ENCODE measurements around the gene C2orf92. TPM values are rescaled to one million over a fixed set of nuclear protein-coding genes. Genes with fewer than 3 reads are reported as not detected.
"Not testable (repeated sequence)": the region's sequence is repeated elsewhere in the genome, so short reads cannot be mapped to it uniquely, and the experiment has no call there.

Gene C2orf92
- total RNA-seq, 1 donor from 2014 or later: 1.7 TPM

GRCh38 chr2:97695744-97696143, 26.2 kb downstream of the C2orf92 start:
- no peak for ATAC-seq

GRCh38 chr2:97697252-97698235, 28.0 kb downstream of the C2orf92 start:
- ATAC-seq: peak; percentile 93

DNA sequence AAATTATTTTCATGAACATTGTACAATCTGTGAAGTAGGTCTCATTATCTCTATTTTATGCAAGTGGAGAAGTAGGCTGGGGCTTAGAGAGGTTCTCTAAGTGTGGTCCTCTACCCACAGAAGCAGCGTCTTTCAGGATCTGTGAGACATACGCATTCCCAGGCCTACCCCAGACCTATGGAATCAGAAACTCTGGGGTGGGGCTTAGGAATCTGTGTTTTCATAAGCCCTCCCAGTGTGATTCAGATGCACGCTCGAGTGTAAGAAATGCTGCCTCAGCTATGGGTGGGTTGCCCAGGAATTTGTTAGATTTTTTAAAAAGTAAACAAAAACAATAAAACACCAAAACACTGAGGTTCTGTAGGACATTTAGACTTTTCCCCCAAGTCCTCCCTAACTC, 29.0 kb downstream of the C2orf92 start:
- no peak for ATAC-seq

DNA sequence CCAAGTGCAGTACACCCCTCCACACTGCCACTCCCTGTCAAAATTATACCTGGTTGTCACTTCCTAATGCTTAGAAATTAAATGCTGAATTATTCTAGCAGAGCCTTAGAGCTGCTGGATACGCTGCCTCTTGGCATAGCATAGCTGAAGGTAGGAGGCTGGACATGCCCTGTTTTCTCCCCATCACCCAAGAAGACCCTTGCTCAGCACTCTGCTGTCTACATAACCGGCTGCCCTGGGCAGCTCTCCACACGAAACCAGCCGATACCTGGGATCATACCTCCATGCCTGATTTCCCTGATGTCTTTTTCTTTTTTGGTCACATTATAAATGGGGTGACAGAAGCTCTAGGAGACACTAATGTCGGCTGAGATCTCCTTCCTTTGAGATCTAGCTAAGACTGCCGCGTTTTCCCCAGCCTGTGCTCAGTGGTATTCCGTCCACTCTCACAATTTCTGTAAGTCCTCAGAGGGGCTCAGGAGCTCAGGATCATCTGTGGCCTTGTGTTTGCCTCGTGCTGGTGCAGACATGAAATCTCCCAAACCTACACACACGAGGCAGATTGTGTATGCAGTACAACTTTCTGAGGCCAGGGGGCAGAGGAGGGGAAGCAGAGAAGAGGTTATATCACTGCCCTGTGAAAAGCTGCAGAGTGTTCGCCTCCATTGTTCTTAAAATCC, 30.4 kb downstream of the C2orf92 start:
- ATAC-seq: peak; percentile 76

GRCh38 chr2:97701186-97701585, 31.7 kb downstream of the C2orf92 start:
- no peak for ATAC-seq

GRCh38 chr2:97701851-97702465, 32.4 kb downstream of the C2orf92 start:
- ATAC-seq: no peak

GRCh38 chr2:97702731-97703470, 33.4 kb downstream of the C2orf92 start:
- ATAC-seq: no peak

- ATAC-seq: no peak
Observed at GRCh38 chr2:97703741-97704140, 34.2 kb downstream of the C2orf92 start.

DNA sequence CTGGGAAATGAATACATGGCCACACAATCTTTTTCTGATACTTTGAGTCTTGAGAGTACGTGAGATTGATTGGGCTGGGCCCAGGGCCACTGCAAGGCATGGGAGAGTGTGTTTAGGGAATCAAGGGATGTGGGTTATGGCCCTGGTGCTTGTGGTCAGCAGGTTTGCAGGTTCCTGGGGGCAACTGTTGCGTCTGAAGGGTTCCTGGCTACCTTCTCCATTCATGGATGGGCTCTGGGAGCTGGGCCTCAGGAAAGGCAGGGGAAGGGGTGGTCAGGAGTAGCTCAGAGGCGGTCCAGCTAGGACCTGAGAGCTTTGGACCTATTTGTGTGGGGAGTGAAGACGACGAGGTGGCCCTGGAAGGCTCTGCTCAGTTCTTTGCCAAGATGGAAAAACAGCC, 35.5 kb downstream of the C2orf92 start:
- ATAC-seq: no peak

DNA sequence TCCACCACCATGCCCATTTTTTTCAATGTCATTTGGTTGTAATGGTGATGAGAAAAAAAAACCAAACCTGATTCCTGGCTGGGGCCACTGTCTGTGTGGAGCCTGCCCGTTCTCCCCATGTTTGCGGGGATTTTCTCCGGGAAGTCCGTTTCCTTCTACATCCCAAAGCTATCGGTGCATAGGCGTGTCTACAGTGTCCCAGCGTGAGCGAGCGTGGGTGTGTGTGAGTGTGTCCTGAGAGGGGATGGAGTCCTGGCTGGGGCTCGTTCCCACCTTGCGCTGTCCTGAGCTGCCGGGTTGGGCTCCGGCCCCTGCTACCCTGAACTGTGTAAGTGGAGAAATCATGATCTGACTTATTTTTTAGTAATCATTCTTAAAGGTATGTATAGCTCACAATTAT, 36.6 kb downstream of the C2orf92 start:
- ATAC-seq: no peak

DNA sequence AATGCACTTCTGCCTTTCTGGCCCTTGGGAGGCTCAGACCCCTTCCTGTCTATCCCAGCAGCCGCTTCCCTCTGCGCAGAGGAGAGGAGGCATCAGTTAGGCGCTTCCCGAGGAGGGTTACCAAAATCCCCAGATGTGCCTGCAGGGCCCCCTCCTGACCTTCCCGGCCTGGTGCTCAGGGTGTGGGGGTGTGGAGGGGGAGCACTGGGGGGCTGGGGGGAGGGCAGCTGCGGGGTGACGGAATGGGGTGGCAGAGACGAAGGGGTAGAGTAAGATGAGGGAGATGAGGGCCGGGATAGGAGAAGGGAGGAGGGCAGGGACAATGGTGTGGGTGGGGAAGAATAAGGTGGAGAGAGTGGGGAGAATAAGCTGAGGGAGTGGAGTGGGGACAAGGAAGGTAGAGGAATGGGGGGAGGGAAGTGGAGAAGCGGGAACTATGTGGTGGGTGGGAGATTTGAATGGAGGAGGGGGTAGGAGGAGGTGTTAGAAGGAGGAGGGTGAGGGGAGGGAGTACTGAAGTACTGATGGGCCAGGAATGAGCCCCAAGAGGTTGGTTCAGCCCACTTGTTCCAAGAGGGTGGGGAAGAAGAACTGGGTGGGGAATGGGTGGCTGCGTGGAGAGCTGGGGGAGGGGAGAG, 37.3 kb downstream of the C2orf92 start:
- no peak for ATAC-seq

GRCh38 chr2:97707362-97708047, 38.0 kb downstream of the C2orf92 start:
- ATAC-seq: no peak

DNA sequence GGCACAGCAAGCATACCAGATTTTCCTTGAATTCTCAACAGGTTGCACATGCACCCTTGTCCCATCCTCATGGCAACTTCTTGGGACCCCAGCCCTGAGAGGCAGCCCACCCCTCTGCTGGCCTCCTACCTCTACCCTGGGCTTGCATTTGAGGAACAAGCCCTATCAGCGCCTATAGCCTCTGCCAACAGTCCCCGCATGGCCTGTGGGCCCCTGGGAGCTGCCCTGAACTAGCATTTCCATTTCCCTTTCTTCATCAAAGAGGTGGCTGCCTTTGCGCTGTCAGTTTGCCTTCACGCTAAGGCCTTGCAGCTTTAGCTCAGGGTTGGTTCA, 38.5 kb downstream of the C2orf92 start:
- ATAC-seq: peak; percentile 25

DNA sequence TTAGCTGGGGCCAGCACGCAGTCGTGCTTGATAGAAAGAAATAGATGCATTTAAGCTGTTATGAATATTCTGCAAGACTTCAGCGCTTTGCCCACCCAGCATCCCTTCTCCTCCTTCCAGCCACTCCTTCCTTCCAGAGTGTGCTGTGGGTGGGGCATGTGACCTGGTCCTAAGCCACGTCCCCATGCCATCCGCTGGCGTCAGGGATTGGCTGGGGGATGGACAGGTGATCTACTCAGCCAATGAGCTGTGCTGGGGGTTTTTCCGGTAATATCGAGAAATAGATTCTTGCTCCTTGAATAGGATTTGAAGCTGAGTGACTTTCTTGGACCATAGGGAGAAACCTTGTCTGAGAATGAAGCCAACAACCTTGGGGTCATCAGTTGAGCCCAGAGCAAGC, 39.1 kb downstream of the C2orf92 start:
- ATAC-seq: no peak

DNA sequence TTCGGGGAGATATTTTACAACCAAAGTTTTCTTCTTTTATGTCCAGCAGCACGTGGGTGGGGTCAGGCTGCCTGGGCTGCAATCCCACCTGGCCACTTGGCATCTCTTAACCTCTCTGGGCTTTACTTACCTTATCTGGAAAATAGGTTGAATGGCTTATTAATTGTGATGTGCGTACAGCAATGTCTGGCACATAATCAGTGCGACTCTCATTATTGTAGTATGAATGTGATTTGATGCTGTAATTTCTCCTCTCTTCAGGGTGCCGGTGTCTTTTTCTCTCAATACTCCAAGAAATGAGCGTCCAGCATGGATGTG, 41.8 kb downstream of the C2orf92 start:
- ATAC-seq: no peak

- not testable (repeated sequence) for ATAC-seq
Observed at GRCh38 chr2:97712175-97712574, 42.7 kb downstream of the C2orf92 start.

DNA sequence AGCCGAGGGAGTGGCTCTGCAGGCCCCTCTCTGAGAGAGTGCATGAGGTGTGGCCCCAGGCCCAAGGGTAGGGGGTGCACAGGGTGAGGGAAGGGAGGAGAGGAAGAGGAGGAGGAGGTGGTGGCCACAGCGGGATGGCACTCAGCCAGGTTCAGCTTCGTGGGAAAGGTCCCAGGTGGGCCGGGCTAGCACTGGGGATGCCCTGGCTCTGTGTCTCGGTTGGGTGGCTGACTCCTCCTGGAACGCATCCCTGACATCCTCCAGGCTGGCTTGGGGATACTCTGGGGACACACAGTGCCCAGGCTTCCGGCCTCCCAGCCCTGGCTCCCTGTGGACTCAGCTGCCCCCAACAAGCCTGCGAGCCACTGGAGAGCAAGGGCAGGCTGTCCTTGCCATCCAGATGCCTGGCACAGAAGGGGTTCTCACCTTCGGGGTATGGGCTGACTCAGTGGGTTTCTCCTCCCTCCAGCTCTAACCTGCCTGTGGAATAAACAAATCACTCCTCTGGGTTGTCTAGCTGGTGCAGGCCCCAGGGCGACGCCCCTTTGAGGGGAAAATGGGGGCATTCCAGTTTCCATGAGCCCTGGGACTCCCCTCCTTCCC, 43.3 kb downstream of the C2orf92 start:
- ATAC-seq: no peak

- no peak for ATAC-seq
Observed at GRCh38 chr2:97713296-97714083, 44.0 kb downstream of the C2orf92 start, which contains the start of gene ZAP70. Gene ZAP70 (plus strand): TSS chr2:97713576. CDS start chr2:97724037, 10,461 bp downstream.

DNA sequence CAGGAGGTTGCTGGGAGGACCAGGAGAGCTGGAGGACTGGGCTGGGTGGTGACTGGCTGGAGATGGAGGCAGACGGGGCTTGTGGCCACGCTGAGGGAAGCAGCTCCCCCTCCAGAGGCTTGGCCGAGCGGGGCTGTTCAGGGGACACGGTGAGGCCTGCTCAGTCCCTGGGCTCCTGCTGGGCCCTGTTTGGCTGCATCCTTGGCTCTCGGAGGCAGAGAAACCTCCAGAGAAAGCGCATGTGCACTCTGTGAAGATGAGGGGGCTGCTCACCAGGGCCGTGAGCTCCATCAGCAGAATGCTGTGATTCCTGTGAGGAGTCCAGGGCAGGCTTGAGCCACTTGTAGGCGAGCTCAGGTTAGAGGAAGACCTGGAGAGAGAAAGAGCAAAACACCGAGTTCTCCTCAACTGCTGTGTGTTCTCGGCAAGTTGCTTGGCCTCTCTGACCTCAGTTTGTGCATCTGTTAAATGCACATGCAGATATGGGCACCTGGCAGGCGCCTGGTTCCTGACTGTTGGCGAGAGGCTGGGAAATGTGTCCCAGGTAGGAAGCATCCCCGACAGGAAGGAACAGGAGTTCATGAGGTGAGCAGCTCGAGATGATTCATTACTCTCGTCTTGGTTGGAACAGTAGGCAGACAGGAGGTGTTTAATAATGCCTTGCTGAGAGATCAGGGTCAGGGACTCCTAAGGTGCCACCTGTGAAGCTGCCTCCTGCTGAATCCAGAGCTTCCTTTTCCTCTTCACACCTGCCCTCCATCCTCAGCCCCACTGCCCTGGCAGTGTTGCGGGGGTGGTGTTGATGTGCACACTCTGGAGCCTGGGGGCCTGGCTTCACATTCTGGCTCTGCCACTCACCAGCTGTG, 44.8 kb downstream of the C2orf92 start:
- ATAC-seq: no peak

Measured in esophagus mucosa (tissue), 1 donor.